ENCODE measurements around the gene GPR37L1.

The GPR37L1 gene

GRCh38 chr1:202170726-202171125 is 48.0 kb downstream of the GPR37L1 start:
- H3K4me1 ChIP-seq (ENCODE audit: low read depth, poor library complexity, severe bottlenecking) = no peaks in the 10 kb centered on the region
- H3K79me2 ChIP-seq (ENCODE audit: insufficient read depth, low read depth) = no peaks in the 10 kb centered on the region
- H4K20me1 ChIP-seq (ENCODE audit: insufficient read depth) = no peaks in the 10 kb centered on the region
- H3K36me3 ChIP-seq (ENCODE audit: insufficient read depth) = no peaks in the 10 kb centered on the region
- H3K27me3 ChIP-seq (ENCODE audit: insufficient read depth, low read depth) = no peaks in the 10 kb centered on the region; the same call in 1 of the 2 replicates
- TF ChIP-seq CTCF (conservative IDR thresholded peaks at IDR 0.05; ENCODE audit: low read depth, low read length) = no peak
- no peak overlapping the region for H3K4me2 ChIP-seq
- H2AFZ ChIP-seq (ENCODE audit: low read depth) = no peak overlapping the region
- no peak overlapping the region for H3K27ac ChIP-seq
- H3K4me3 ChIP-seq (IDR thresholded peaks at IDR 0.05; ENCODE audit: insufficient read depth, low read depth, low read length) = no peak overlapping the region
- no peak overlapping the region for H3K9ac ChIP-seq

- Histone ChIP-seq H2AFZ (ENCODE audit: low read depth) (no peak overlapping the region), H3K4me3 (IDR thresholded peaks at IDR 0.05; ENCODE audit: insufficient read depth, low read depth, low read length) (no peak overlapping the region), H3K4me1 (ENCODE audit: low read depth, poor library complexity, severe bottlenecking) (no peaks in the 10 kb centered on the region), H4K20me1 (ENCODE audit: insufficient read depth) (no peaks in the 10 kb centered on the region), H3K4me2 (no peak overlapping the region), H3K27ac (no peak overlapping the region), H3K36me3 (ENCODE audit: insufficient read depth) (no peaks in the 10 kb centered on the region), H3K9ac (no peak overlapping the region), H3K79me2 (ENCODE audit: insufficient read depth, low read depth) (no peaks in the 10 kb centered on the region), H3K27me3 (ENCODE audit: insufficient read depth, low read depth) (no peaks in the 10 kb centered on the region; the same call in 1 of the 2 replicates)
- TF ChIP-seq CTCF (conservative IDR thresholded peaks at IDR 0.05; ENCODE audit: low read depth, low read length) = no peak
These were observed 48.7 kb downstream of the GPR37L1 start for GRCh38 chr1:202171292-202172014.

GRCh38 chr1:202172015-202172355 is 49.3 kb downstream of the GPR37L1 start:
- no peak overlapping the region for H3K4me2 ChIP-seq
- no peak overlapping the region for H3K27ac ChIP-seq
- no peak for TF ChIP-seq CTCF (conservative IDR thresholded peaks at IDR 0.05; ENCODE audit: low read depth, low read length)
- no peak overlapping the region for H2AFZ ChIP-seq (ENCODE audit: low read depth)
- H3K36me3 ChIP-seq (ENCODE audit: insufficient read depth) = no peaks in the 10 kb centered on the region
- no peaks in the 10 kb centered on the region for H3K4me1 ChIP-seq (ENCODE audit: low read depth, poor library complexity, severe bottlenecking)
- no peaks in the 10 kb centered on the region; the same call in 1 of the 2 replicates for H3K27me3 ChIP-seq (ENCODE audit: insufficient read depth, low read depth)
- no peaks in the 10 kb centered on the region for H4K20me1 ChIP-seq (ENCODE audit: insufficient read depth)
- H3K9ac ChIP-seq = no peak overlapping the region
- no peaks in the 10 kb centered on the region for H3K79me2 ChIP-seq (ENCODE audit: insufficient read depth, low read depth)
- H3K4me3 ChIP-seq (IDR thresholded peaks at IDR 0.05; ENCODE audit: insufficient read depth, low read depth, low read length) = no peak overlapping the region

GRCh38 chr1:202173993-202174392 is 51.3 kb downstream of the GPR37L1 start:
- Histone ChIP-seq H3K4me3 (IDR thresholded peaks at IDR 0.05; ENCODE audit: insufficient read depth, low read depth, low read length) (no peak overlapping the region), H3K9ac (no peak overlapping the region), H3K27me3 (ENCODE audit: insufficient read depth, low read depth) (no peaks in the 10 kb centered on the region), H2AFZ (ENCODE audit: low read depth) (no peak overlapping the region), H3K4me2 (no peak overlapping the region), H3K27ac (no peak overlapping the region), H4K20me1 (ENCODE audit: insufficient read depth) (no peaks in the 10 kb centered on the region), H3K79me2 (ENCODE audit: insufficient read depth, low read depth) (no peaks in the 10 kb centered on the region), H3K36me3 (ENCODE audit: insufficient read depth) (no peaks in the 10 kb centered on the region), H3K4me1 (ENCODE audit: low read depth, poor library complexity, severe bottlenecking) (peaks cover under 1% of the 10 kb centered on the region)
- TF ChIP-seq CTCF (conservative IDR thresholded peaks at IDR 0.05; ENCODE audit: low read depth, low read length) = no peak

Measured in KMS-11 (cell line).